HG03196 (cell line): ENCODE results near the gene GPR161.
A peak's percentile ranks its signal among the peaks of the same experiment; 100 is the strongest.

Experiments used
- ATAC-seq: cut with Tn5 transposase; IDR thresholded peaks from one replicate; pipeline ENCODE4 v1.9.1; 2021; ENCODE audit not compliant: unreplicated experiment

Gene GPR161

DNA sequence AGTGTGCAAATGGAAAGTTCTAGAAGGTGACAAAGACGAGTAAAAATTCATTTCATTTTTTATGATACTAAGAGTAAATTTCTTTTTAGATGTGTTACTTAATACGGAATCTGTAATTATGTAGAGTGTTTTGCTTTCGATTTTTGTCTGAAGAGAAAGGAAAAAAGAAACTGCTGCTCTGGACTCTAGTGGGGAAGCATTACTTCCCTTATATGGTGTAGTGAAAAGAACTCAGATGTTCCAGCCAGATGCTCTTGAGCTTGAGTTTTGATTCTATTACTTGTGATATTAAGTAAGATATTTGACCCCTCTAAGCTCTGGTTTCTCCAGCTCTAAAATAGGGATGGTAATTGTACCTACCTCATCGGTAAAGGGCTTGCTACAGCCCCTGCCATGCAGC lies 12.2 kb upstream of the GPR161 start:
- ATAC-seq, result no peak

DNA sequence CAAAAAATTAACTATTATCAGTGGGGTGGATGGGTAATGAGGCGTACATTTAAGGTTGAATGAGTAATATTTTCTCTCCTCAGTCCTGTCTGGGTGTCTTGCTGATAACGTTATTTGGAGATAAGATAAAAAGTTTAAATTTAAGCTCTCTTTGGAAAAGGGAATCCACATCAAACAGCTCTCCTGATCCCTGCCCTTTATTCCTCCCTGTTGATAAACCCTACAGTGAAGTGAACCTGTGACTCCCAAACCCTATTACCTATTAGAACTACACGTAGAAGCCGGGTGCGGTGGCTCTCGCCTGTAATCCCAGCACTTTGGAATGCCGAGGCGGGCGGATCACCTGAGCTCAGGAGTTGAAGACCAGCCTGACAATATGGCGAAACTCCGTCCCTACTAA lies 9.9 kb upstream of the GPR161 start:
- no peak for ATAC-seq

DNA sequence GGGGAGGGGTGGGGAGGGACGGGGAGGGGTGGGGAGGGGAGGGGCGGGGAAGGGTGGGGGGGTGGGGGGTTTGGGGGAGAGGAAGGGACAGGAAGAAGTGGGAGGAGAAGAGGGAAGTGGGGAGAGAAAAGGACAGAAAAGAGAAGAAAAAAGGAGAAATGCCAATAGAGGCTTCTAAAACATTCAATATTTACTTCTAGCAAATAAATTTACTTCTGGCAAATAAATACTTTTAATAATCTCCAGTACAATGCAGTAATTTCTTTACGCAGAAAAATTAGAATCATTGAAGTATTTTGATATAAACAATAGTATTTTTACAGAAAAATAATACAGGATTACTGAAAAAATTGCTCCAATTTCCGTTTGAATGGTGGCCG lies 9.4 kb upstream of the GPR161 start:
- ATAC-seq, result no peak

DNA sequence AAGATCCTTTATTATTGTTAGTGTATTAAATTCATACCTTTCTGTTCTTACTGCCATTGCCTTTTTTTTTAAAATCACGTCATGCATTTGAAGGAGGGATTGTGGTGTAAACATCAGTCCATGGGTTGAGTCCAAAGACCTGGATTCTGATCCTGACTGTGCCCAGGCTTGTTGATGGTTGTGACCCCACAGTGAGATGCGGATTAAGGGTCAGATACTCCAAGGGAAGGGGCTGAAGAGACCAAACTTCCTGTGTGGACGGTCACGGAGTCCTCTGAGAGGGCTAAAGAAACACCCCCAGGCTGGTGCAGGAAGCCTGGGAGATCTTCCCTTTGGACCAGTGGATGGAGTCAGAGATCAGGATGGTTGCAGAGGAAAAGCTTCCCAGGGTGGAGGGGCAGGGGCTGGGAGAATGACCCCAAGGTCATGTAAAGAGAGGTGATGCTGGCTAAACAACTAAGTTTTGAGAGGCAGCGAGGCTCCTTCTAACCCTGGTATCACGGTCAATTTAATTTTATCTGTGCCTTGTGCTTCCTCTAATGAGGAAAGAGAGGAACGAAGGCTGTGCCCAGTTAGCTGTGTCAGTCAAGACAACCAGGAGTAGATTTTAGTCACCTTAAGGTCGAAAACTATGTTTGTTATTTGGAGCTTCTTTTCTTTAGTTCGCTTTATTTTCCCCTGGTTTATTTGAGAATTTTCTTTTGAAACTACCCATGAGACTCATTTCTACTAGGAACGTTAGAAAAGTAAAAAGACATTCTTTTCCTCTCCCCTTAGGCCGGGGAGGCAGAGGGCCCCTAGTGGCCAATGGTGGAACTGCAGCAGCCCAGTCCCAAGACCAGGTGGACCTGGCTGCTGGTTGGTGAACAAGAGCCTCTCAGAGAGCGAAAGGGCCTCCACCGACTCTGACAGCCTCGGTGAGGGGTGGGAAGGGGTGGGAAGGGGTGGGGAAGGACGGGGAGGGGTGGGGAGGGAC lies 8.7 kb upstream of the GPR161 start:
- peak; percentile 95 for ATAC-seq

DNA sequence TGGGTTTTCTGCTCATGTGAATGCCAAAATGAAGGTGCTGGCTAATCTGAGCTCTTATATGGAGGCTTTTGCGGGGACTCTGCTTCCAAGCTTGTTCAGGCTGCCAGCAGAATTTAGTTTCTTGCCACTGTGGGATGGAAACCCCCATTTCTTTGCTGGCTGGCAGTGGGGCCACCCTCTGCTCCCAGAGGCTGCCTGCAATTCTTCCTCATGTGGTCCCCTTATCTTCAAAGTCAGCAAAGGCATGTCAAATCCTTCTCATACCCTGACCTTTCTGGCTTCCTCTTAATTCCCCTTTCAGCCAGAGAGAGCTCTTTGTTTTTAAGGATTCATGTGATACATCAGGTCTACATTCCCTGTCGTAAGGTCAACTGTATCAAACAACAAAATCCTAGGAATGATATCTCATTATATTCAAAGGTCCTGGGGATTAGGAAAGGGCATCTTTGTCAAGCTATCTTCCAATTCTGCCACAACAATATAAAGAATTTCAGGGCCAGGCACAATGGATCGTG lies 5.2 kb upstream of the GPR161 start:
- ATAC-seq, result no peak

DNA sequence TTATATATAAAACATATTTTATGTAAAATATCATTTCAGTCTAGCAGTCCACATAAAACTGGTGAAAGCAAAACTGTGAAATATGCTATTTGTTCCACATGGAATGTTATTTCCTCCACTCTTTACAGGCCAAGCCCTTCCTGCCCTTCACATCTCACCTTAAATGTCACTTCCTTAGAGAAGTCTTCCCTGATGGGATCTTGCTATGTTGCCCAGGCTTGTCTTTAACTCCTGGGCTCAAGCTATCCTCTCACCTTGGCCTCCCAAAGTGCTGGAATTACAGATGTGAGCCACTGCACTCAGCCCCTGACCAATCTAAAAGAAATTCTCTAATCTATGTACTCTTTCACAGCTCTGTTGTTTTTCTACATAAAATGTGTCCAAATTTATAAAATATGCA lies 2.3 kb upstream of the GPR161 start:
- no peak for ATAC-seq

DNA sequence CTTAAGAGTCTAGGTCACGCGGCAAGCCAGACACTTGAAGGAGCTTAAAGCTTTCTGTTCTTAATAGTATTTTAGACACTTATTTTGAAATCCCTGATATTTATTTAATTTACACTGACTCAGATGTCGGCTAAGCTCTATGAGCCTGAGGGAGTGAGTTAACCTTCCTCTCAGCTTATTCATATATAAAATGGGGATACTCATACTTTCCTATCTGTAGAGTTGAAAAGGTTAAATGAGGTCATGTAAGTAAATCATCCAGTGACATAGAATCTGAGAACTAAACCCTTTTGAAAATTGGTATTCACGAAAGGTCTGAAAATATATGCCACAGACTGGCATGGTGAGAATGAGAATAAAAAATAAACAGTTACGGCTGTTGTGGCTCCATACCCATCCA lies 1.4 kb upstream of the GPR161 start:
- no peak for ATAC-seq

DNA sequence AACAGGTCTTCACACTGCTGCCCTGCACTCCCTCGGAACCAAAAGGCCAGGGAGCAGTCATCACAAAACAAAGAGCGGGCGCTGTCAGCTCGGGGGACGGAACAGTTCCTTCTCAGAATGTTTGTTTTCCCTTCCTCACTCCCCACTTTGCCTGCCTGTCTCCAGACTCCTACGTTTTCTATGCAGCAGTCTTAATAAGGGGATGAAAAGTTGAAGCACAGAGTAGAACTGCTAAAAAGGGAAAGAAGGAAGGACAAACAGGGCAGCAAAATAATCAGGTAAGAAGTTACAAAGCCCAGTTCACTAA lies 738 bp upstream of the GPR161 start:
- no peak for ATAC-seq

DNA sequence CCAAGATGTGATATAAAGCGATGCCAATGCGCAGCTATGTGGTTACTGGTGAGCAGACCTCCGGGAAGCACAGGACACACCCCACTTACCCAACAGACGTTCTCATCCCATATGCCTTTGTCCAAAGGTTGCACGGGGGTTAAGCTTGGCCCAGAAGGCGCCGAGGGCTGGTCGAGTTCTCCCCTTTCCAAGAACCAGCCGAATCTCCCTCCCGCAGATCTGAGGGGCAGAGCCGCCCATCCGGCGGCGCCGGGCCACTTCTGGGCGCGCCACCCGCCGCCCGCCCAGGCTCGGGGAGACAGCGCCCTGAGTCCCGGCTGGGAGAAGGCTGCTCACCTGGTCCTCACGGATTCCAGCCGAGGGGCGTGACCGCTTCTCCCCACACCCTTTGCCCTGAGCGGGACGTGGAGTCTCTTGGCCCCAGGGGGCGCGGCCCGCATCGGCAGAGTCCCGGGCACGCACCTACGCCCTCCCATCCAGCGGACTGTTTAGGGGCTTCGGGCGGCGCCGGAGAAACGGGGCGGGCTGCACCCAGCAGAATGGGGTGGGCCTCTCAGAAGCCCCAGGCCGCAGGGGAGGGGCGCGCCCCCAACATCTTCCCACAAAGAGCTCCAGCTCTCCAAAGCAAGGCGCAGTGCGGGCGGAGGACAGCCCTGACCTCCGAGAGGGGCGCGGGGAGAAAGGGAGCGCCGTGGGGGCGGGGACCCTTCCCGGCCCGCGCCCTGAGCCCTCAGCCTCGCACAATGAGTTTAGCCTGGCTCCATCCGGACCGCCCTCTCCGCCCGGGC lies 615 bp downstream of the GPR161 start:
- ATAC-seq, result no peak

DNA sequence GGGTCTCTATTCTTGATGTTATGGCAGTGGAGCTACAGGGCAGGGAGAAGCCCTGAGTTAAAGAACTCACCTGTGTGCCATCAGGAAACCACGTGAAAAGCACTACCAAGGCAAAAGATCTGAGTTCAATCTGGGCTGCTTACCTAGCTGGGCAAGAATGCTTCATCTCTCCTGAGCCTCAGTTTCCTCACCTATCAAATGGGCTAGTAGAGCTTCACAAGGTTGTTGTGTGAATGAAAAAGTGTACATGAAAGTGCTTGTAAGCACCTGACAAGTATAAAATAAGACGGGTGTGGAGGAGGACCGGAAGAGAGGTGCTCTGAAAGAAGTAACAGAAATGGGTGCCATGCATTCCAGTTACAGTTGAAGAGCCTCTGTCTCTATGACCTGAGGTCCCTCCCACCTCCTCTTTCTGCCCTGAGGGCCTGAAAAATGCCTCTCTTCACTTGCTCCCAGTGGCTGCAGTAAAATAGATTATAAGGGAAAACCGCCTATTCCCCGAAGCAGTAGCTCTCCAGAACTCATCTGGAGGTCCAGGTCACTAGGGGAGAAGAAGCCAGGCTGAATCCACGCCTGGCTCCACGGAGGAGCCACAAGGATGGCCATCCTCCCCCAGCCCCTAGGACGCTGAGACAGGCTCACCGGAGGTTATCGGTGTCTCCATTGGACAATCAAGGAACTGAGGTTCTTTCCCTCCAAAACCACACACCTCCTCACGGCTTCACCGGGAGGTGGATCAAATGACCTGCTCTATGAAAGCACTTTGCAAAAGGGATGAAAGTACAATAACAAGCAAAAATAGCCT lies 1.4 kb downstream of the GPR161 start:
- no peak for ATAC-seq

DNA sequence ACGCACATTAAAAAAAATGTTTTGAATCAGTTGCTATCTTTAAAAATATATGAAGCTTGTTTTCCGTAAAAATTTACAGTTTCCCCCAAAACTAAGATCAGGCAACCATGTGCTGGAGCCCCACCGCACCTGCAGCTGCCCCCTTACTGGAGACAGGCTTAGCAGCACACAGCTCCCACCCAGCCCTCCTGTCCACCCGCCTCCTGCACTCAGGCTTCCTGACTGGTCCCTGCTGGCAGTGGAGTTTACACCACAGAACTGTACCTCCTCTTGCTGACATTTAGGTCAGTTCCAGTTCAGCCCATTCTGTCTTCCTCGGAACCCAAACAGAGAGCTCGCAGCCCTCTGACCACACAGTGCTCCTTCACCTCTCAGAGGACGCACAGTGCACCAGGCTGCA lies 2.1 kb downstream of the GPR161 start:
- no peak for ATAC-seq

DNA sequence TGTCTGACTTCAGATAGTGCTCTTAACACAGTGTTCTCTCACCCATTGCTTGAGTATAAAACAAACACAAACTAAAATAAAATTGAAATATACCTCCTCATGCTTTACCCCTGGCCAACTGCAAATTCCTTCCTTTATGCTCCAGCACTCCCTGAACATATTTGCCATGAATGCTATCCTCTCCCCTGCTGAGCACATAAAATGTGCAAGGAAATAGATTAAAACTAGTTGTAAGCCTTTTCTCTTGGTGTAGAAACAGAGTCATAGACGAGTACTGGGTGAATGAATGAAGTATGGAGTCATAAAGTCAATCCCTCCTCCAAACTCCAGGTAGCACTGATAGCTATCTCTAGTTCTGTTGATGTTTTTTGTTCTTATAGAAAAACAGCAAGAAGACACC lies 2.6 kb downstream of the GPR161 start:
- no peak for ATAC-seq

DNA sequence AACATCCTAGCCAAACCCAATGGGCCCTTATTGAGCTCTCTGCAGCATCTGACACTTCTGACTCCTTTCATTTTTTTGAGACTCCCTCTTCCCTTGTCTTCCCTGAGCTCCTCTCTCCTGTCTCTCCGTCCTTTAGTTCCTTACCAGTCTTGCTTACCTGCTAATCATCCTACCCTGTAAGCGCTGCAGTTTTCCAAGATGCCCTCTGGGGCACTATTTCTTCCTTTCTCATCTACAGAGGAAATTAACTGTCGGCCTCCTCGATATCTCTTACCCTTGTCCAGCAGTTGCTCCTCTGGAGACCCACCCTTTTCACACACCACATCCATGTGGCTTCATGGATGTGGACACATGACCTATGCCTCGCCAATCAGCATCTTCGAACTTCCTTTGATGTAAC lies 6.8 kb downstream of the GPR161 start:
- no peak for ATAC-seq

DNA sequence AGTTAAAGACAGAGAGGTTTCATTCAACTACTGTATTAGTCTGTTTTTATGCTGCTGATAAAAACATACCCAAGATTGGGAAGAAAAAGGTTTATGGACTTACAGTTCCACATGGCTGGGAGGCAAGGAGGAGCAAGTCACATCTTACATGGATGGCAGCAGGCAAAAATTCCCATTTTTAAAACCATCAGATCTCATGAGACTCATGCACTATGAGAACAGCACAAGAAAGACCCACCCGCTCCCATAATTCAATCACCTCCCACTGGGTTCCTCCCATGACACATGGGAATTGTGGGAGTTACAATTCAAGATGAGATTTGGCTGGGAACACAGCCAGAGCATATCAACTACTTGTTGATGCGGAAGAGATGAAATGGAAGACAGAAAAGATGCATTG lies 9.2 kb downstream of the GPR161 start:
- no peak for ATAC-seq

DNA sequence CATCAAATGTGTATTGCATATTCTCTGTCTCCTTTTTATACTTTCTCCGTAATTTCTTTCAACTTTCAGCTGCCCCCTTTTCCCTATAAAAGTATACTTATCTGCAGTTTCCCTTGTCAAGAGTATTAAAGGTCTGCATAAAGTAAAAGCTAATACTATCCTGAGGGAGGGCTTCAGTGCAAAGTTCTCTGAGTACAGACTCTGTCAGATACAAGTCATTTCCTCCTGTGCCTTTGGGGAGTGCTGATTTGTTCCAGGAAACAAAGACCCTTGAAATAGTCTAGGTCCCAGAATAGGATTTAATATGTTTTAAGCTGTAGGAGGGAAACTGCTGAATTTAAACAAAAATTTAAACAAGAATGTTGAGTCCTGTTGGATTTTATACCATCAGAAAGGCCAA lies 11.7 kb downstream of the GPR161 start:
- ATAC-seq, result no peak

DNA sequence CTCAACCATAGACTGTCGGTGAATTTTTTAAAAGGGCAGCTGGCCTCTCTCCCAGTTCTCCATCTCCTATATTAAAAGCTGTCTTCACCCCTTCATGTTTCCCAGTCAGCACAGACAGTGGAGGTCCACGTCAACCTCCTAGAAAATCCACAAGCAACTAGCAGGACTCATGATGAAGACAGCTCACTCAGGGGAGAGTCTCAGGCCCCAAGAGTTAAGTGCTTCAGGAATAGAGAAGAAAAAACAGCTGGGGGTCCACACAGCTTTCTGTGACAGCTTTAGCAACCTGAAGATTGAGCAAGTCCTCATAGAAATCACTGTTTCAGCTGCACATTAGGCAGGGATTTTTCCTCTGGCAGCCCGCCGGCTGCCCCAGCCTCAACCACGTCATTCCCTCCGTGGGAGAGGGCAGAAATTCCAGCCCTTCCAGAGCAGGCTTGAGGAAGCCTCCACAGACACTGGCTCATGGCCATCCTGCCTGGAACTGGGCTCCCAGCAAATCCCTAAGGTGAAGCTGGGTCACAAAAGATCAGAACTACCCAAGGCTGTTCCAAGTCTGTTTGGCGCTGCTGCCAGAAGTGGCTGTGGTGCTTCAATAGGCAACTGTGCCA lies 15.2 kb downstream of the GPR161 start:
- ATAC-seq, result no peak

DNA sequence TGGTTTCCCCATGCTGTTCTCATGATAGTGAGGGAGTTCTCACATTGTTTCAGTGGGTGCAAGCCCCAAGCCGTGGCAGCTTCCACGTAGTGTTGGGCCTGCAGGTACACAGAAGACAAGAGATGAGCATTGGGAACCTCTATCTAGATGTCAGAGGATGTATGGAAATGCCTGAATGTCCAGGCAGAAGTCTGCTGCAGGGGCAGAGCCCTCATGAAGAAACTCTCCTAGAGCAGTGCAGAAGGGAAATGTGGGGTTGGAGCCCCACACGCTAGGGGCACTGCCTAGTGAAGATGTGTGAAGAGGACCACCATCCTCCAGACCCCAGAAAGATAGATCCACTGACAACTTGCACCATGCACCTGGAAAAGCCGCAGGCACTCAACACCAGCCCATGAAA lies 17.0 kb downstream of the GPR161 start:
- no peak for ATAC-seq

DNA sequence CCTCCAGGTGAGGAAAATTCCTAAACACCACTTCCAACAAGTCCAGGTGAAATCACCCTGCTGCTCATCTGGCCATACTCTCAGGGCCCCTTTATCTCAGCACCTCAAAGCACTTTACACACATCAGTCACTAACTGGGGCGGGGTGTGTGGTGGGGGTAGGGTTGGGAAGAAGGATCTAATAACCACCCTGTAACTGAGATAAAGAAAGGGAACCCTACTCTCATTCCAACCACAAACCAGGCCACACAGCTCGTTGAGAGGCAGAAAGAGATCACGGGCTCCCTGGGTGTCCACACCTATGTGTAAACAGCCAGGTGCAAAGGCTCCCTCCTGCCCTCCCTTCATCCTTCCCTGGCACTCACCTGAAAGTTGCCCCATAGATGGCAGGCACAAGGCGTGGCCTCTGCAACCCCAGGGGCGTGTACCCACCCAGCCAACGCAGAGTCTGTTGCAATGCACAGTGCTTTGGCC lies 20.4 kb downstream of the GPR161 start:
- ATAC-seq, result no peak

DNA sequence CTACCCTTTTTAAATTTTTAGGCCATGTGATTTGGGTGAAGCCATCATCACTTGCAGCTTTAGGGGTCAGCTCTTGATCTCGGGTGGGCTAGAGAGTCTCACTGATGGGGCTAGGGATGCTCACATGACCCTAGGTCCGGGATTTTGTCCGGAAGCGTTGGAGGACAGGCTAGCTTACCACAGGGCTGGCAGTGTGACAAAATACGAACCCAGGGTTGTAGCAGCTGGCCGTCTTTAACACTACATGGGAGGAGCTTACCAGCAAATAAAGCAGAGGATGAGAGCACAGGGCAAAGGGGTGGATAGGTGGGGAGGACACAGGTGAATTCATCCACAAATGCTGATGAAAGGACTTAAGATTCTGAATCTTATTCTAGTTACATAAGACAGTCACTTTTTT lies 21.9 kb downstream of the GPR161 start:
- ATAC-seq, result no peak

DNA sequence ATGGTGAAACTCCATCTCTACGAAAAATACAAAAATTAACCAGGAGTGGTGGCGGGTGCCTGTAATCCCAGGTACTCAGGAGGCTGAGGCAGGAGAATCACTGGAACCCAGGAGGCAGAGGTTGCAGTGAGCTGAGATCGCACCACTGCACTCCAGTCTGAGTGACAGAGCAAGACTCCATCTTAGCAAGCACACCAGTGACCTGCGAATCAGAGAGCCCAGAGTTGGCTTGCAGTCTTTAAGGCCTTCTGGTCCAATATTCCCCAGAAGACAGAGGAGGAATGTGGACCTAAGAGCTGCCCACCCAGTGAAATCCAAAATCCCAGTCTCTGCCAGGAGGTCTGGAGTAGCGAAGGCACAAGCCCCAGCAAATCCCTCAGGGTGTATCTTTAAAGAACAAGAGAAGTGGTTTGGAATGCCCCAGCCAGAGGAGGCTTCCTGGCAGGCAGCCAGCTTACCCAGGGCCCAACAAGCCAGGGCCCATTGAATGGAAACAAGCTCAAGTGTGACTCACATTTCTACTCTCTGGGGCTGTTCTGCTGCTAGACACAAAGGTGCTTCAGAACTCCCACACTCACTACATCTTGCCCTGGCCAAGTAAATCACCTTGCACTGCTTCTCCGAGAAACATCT lies 23.9 kb downstream of the GPR161 start:
- no peak for ATAC-seq
